Panc1 (cell line): ENCODE measurements around the gene ESYT2. TPM values are rescaled to one million over a fixed set of nuclear protein-coding genes. Genes with fewer than 3 reads are reported as not detected.

ENCODE experiments used
- ATAC-seq: fragments of 200-7000 bp; cut with Tn5 transposase; 2 replicates; pipeline ENCODE4 v1.9.1; 2020; ENCODE audit warnings: mild to moderate bottlenecking, moderate library complexity
- BruUV-seq: library from RNA; stranded (reverse); fragments of 400-500 nt; replicated peaks from 2 replicates; lab custom pipeline; 2021; lab: Mats Ljungman, UMichigan
- CTCF ChIA-PET: fragments of 300-600 bp; sonication (Branson Sonifier 250); formaldehyde crosslinking; loops from one replicate; lab custom pipeline; 2022; ENCODE audit warnings: antibody characterized with exemption; lab: Charles Lee
- POLR2A ChIA-PET: fragments of 300-600 bp; sonication (Branson Sonifier 250); formaldehyde crosslinking; loops from one replicate; lab custom pipeline; 2022; ENCODE audit warnings: antibody characterized with exemption; lab: Charles Lee
- DNase-seq: peaks from one replicate; pipeline ENCODE4 v3.0.0-alpha.2; 2010; ENCODE audit warnings: low read depth, low spot score
- H3K27ac ChIP-seq: 2 replicates; pipeline ENCODE4 v1.5.1; 2011; ENCODE audit warnings: mild to moderate bottlenecking, low read length, inconsistent platforms
- H3K27me3 ChIP-seq: fragments of 200-500 bp; sonication (Bioruptor generic); 2 replicates; pipeline ENCODE4 v1.6.0; 2014; ENCODE audit warnings: low read length, inconsistent platforms; ENCODE audit not compliant: control insufficient read depth, insufficient read depth
- H3K36me3 ChIP-seq: fragments of 200-500 bp; sonication (Bioruptor generic); 2 replicates; pipeline ENCODE4 v1.5.1; 2014; ENCODE audit warnings: inconsistent platforms, mild to moderate bottlenecking, low read length, moderate library complexity; ENCODE audit not compliant: control insufficient read depth, insufficient read depth
- H3K4me1 ChIP-seq: 2 replicates; pipeline ENCODE4 v1.5.1; 2011; ENCODE audit warnings: inconsistent platforms, mild to moderate bottlenecking, low read length, moderate library complexity; ENCODE audit not compliant: control insufficient read depth, insufficient read depth
- H3K4me3 ChIP-seq, 2 experiments: 2 replicates each; pipeline ENCODE4 v1.5.1; 2011 to 2012; ENCODE audit warnings: low read depth in 2 of 2, low read length in 2 of 2, mild to moderate bottlenecking in 2 of 2, inconsistent platforms in 1 of 2, moderate library complexity in 1 of 2
- H3K9me3 ChIP-seq: fragments of 200-500 bp; sonication (Bioruptor generic); 2 replicates; pipeline ENCODE4 v1.5.1; 2014; ENCODE audit warnings: low read depth, mild to moderate bottlenecking, inconsistent platforms, low read length, moderate library complexity; ENCODE audit not compliant: control insufficient read depth, insufficient read depth
- POLR2AphosphoS5 ChIP-seq: IDR thresholded peaks from 2 replicates; pipeline ENCODE4 v1.6.1; 2012; ENCODE audit warnings: mild to moderate bottlenecking, low read depth, low read length, moderate library complexity
- SIN3A ChIP-seq: IDR thresholded peaks from 2 replicates; pipeline ENCODE4 v1.6.1; 2012; ENCODE audit warnings: low read depth, mild to moderate bottlenecking, low read length, moderate library complexity, borderline replicate concordance; ENCODE audit not compliant: insufficient read depth
- TCF7L2 ChIP-seq: IDR thresholded peaks from 2 replicates; pipeline ENCODE4 v1.6.1; 2011; ENCODE audit warnings: mild to moderate bottlenecking, low read depth, low read length, inconsistent platforms
- in situ Hi-C: cut with HindIII; loops from 2 replicates; pipeline ENCODE4 v1.10.0; 2016; ENCODE audit warnings: low sequenced_read_pairs, low pct_unique_long_range_greater_than_20kb
- intact Hi-C: fragments of 100-400 bp; cut with micrococcal nuclease; formaldehyde crosslinking; loops from one replicate; pipeline ENCODE4 v1.10.0; 2022; ENCODE audit not compliant: unreplicated experiment
- total RNA-seq: library from RNA; stranded (reverse); gene quantifications from one replicate; pipeline ENCODE4 v1.2.1, GENCODE V29; 2021; ENCODE audit not compliant: unreplicated experiment
- TF ChIP-seq, protein P1 (sequence below), 2 experiments: IDR thresholded peaks; 2 replicates each; pipeline ENCODE4 v1.6.1; 2011 to 2012; ENCODE audit warnings: low read depth in 2 of 2, control low read depth in 1 of 2, low read length in 1 of 2, mild to moderate bottlenecking in 1 of 2, moderate library complexity in 1 of 2; ENCODE audit not compliant: insufficient read depth in 1 of 2
- TF ChIP-seq, protein P2 (sequence below): fragments of 450-650 bp; IDR thresholded peaks from 2 replicates; pipeline ENCODE4 v1.5.1; 2017; ENCODE audit warnings: mild to moderate bottlenecking

The ESYT2 gene
- total RNA-seq, 1 experiment from 2014 or later, result 92.7 TPM

DNA sequence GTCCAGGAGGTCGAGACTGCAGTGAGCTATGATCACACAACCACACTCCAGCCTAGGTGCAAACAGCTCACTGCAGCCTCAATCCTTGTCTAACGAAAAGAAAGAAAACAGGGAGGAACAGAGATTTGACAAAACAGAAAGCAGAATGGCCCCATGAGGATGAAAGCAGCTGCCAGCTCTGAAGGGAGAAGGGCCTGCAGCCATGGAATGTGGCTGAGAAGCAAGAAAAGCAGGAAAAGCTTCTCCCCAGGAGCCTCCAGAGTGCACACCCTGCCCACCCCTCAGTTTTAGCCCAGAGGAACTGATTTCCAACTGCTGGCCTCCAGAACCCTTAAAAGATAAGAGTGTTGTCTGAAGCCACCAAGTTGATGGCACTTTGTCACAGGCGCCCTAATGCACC, 13.0 kb downstream of the ESYT2 start:
- ChIA-PET POLR2A (no interaction called here), CTCF (no interaction called here)
- intact Hi-C loops (no loop called here), in situ Hi-C loops (no loop called here)
- Histone ChIP-seq H3K9me3 (no peaks in the 10 kb centered on the region), H3K27ac (peak overlapping the region; percentile 99), H3K36me3 (no peaks in the 10 kb centered on the region), H3K4me1 (peaks cover 85% of the 10 kb centered on the region), H3K27me3 (no peaks in the 10 kb centered on the region), H3K4me3 (no peak overlapping the region)
- ATAC-seq (no peak), DNase-seq (no peak)
- BruUV-seq, result no TSS peak
- TF ChIP-seq, protein P1, sequence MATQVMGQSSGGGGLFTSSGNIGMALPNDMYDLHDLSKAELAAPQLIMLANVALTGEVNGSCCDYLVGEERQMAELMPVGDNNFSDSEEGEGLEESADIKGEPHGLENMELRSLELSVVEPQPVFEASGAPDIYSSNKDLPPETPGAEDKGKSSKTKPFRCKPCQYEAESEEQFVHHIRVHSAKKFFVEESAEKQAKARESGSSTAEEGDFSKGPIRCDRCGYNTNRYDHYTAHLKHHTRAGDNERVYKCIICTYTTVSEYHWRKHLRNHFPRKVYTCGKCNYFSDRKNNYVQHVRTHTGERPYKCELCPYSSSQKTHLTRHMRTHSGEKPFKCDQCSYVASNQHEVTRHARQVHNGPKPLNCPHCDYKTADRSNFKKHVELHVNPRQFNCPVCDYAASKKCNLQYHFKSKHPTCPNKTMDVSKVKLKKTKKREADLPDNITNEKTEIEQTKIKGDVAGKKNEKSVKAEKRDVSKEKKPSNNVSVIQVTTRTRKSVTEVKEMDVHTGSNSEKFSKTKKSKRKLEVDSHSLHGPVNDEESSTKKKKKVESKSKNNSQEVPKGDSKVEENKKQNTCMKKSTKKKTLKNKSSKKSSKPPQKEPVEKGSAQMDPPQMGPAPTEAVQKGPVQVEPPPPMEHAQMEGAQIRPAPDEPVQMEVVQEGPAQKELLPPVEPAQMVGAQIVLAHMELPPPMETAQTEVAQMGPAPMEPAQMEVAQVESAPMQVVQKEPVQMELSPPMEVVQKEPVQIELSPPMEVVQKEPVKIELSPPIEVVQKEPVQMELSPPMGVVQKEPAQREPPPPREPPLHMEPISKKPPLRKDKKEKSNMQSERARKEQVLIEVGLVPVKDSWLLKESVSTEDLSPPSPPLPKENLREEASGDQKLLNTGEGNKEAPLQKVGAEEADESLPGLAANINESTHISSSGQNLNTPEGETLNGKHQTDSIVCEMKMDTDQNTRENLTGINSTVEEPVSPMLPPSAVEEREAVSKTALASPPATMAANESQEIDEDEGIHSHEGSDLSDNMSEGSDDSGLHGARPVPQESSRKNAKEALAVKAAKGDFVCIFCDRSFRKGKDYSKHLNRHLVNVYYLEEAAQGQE (IDR thresholded peaks at IDR 0.05; ENCODE audit: insufficient read depth in 1 of 2, low read depth in 2 of 2, low read length in 1 of 2), result no peak
- no peak for TF ChIP-seq TCF7L2
- no peak for TF ChIP-seq POLR2AphosphoS5
- TF ChIP-seq SIN3A, result no peak
- TF ChIP-seq, protein P2, sequence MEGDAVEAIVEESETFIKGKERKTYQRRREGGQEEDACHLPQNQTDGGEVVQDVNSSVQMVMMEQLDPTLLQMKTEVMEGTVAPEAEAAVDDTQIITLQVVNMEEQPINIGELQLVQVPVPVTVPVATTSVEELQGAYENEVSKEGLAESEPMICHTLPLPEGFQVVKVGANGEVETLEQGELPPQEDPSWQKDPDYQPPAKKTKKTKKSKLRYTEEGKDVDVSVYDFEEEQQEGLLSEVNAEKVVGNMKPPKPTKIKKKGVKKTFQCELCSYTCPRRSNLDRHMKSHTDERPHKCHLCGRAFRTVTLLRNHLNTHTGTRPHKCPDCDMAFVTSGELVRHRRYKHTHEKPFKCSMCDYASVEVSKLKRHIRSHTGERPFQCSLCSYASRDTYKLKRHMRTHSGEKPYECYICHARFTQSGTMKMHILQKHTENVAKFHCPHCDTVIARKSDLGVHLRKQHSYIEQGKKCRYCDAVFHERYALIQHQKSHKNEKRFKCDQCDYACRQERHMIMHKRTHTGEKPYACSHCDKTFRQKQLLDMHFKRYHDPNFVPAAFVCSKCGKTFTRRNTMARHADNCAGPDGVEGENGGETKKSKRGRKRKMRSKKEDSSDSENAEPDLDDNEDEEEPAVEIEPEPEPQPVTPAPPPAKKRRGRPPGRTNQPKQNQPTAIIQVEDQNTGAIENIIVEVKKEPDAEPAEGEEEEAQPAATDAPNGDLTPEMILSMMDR, result no peak

DNA sequence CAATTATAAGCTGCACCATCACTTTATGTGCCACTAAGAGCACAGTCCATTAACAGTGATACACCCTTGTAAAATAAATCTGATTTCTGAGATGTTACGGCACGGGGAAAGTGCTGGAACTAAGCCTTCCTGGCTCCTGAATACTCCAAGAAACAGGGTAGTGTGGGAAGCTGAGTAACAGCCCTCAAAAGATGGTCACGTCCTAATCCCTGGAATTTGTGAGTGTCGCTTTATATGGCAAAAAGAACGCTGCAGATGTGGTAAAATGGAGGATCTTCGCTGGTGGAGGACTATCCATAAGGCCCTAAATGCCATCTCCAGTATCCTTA, 13.5 kb downstream of the ESYT2 start:
- H3K36me3 ChIP-seq, result no peaks in the 10 kb centered on the region
- TF ChIP-seq, protein P1 (IDR thresholded peaks at IDR 0.05; ENCODE audit: insufficient read depth in 1 of 2, low read depth in 2 of 2, low read length in 1 of 2), result no peak
- TF ChIP-seq POLR2AphosphoS5, result no peak
- TF ChIP-seq, protein P2, result no peak
- TF ChIP-seq SIN3A, result no peak
- TF ChIP-seq TCF7L2, result no peak
- H3K9me3 ChIP-seq, result no peaks in the 10 kb centered on the region
- intact Hi-C loops (no loop called here), in situ Hi-C loops (no loop called here)
- no peak for ATAC-seq
- peak overlapping the region; percentile 99 for H3K27ac ChIP-seq
- no TSS peak for BruUV-seq
- ChIA-PET POLR2A (interaction anchor here (0.6 kb wide), 1 partner anchor 18 kb away, joined by 8 read pairs; no protein-coding TSS in a partner anchor), CTCF (no interaction called here)
- H3K4me3 ChIP-seq, result no peak overlapping the region
- no peak for DNase-seq
- H3K4me1 ChIP-seq, result peaks cover 82% of the 10 kb centered on the region
- H3K27me3 ChIP-seq, result no peaks in the 10 kb centered on the region
